Activated CD4-positive, alpha-beta memory T cell treated with anti-CD3 and anti-CD28 coated beads, Interleukin-2, amount 10 ng/mL, durations not matched to agents 7 days and 5 days (primary cell): Measurements from ENCODE around the gene DDX18. TPM values are rescaled to one million over a fixed set of nuclear protein-coding genes. Genes with fewer than 3 reads are reported as not detected.

Experiments
- CTCF ChIA-PET: fragments of 350-600 bp; sonication (Branson Sonifier 250); formaldehyde crosslinking; loops from one replicate; lab custom pipeline; 2021; ENCODE audit warnings: antibody characterized with exemption, inconsistent platforms; lab: Charles Lee
- POLR2A ChIA-PET: fragments of 350-600 bp; sonication (Branson Sonifier 250); formaldehyde crosslinking; loops from one replicate; lab custom pipeline; 2021; ENCODE audit warnings: antibody characterized with exemption; lab: Charles Lee
- DNase-seq: peaks from one replicate; pipeline ENCODE4 v3.0.0-alpha.2; 2020
- H3K27ac Mint-ChIP-seq: one replicate; pipeline ENCODE4 v1.8.0; 2021; ENCODE audit warnings: mild to moderate bottlenecking, mixed read lengths
- H3K27me3 Mint-ChIP-seq: one replicate; pipeline ENCODE4 v1.8.0; 2021; ENCODE audit warnings: mixed read lengths
- H3K36me3 Mint-ChIP-seq: one replicate; pipeline ENCODE4 v1.8.0; 2021; ENCODE audit warnings: low read depth, mixed read lengths
- H3K4me1 Mint-ChIP-seq: one replicate; pipeline ENCODE4 v1.8.0; 2021; ENCODE audit warnings: mixed read lengths
- H3K4me3 Mint-ChIP-seq: one replicate; pipeline ENCODE4 v1.8.0; 2021; ENCODE audit warnings: mild to moderate bottlenecking, mixed read lengths
- H3K9me3 Mint-ChIP-seq: one replicate; pipeline ENCODE4 v1.8.0; 2021; ENCODE audit warnings: mixed read lengths
- total RNA-seq, 2 experiments: library from RNA; stranded (reverse); gene quantifications; one replicate each; pipeline ENCODE4 v1.2.3, GENCODE V29; 2021

The DDX18 gene
- total RNA-seq, 2 experiments from 2014 or later: 58.6 to 70.9 TPM

DNA sequence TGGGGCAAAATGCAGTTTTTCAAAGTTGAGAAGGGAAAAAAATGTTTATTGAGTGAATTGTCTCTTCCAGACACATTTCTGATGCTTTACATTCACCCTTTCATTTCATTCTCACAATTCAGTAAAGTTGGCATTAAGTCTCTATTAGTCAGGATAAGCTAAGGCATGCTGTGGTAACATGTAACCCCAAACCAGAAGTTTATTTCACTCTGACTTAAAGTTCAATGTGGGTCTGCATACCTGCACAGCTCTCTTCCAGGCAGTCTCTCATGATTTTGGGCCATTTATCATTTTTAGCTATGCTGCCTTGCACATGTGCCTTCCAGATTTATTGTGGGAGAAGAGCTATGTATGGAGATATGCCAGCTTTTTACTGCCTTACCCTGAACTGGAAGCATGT, 48.0 kb downstream of the DDX18 start:
- DNase-seq: no peak
- Mint-ChIP-seq H3K27ac (no peak overlapping the region), H3K4me3 (no peak overlapping the region), H3K4me1 (no peaks in the 10 kb centered on the region), H3K9me3 (no peaks in the 10 kb centered on the region), H3K27me3 (peaks cover 14% of the 10 kb centered on the region), H3K36me3 (no peaks in the 10 kb centered on the region)
- ChIA-PET POLR2A (no interaction called here), CTCF (no interaction called here)

DNA sequence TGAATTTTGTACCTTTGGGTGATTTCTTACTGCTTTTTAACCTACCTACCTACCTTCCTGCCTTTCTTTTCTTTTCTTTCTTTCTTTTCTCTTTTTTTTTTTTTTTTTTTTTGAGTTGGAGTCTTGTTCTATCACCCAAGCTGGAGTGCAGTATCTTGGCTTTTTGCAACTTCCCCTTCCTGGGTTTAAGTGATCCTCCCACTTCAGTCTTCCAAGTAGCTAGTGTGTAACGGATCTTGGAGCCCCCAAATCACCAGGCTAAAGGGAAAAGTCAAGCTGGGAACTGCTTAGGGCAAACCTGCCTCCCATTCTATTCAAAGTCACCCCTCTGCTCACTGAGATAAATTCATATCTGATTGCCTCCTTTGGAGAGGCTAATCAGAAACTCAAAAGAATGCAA, 61.3 kb downstream of the DDX18 start:
- no peaks in the 10 kb centered on the region for H3K36me3 Mint-ChIP-seq
- DNase-seq: no peak
- H3K9me3 Mint-ChIP-seq: no peaks in the 10 kb centered on the region
- ChIA-PET CTCF (no interaction called here), POLR2A (no interaction called here)
- no peaks in the 10 kb centered on the region for H3K4me1 Mint-ChIP-seq
- H3K4me3 Mint-ChIP-seq: no peak overlapping the region
- H3K27ac Mint-ChIP-seq: no peak overlapping the region
- H3K27me3 Mint-ChIP-seq: no peaks in the 10 kb centered on the region

DNA sequence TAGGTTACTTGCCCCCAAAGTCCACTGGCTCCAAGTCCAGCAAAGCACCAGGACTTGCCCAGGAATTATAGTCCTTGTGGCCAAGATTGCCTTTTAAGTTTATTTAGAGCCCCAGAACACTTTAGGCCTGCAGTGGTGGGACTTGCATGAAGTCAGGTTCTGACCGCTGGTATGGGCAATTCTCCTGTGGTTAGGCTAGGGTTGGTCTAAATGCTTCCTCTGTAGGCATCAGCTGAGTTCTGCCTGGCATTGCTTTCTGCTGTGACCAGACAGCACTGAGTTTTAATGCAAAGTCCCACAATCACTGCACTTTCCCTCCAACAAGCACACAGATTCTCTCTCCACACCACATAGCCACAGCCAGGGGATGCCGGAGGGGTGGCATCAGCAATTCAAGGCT, 64.5 kb downstream of the DDX18 start:
- Mint-ChIP-seq H3K4me1 (no peaks in the 10 kb centered on the region), H3K9me3 (peaks cover 11% of the 10 kb centered on the region), H3K27ac (no peak overlapping the region), H3K36me3 (no peaks in the 10 kb centered on the region), H3K27me3 (no peaks in the 10 kb centered on the region), H3K4me3 (no peak overlapping the region)
- ChIA-PET CTCF (no interaction called here), POLR2A (no interaction called here)
- DNase-seq: no peak

Other genes with a start within 250 kb of the DDX18 start
- gene CCDC93, start 199.4 kb downstream of the DDX18 start, total RNA-seq: 10 to 100 TPM; 35.0 to 35.6 TPM